ENCODE results near the gene IGFBP5. TPM values are rescaled to one million over a fixed set of nuclear protein-coding genes. Genes with fewer than 3 reads are reported as not detected.

IGFBP5 gene
- total and polyA plus RNA-seq, 2 experiments from 2014 or later = 113 to 232 TPM

- no peaks in the 10 kb centered on the region for H4K20me1 ChIP-seq (ENCODE audit: insufficient read depth, poor library complexity, severe bottlenecking)
- H3K4me3 ChIP-seq = peak overlapping the region; percentile 78
- peak overlapping the region; percentile 93 for H3K4me2 ChIP-seq
- no peaks in the 10 kb centered on the region for H3K36me3 ChIP-seq (replicated peaks; ENCODE audit: insufficient read depth, low read depth)
- H3K9me3 ChIP-seq (ENCODE audit: low read depth) = no peaks in the 10 kb centered on the region
- peaks cover 31% of the 10 kb centered on the region for H3K4me1 ChIP-seq (ENCODE audit: insufficient read depth)
- no peaks in the 10 kb centered on the region for H3K9me2 ChIP-seq (replicated peaks; ENCODE audit: insufficient read depth)
- H3K27me3 ChIP-seq = peaks cover 20% of the 10 kb centered on the region
- 1% methylated on average over 55 of the region's 71 CpGs for WGBS (ENCODE audit: low lambda C conversion rate, missing lambda C conversion rate)
- TF ChIP-seq EZH2 (IDR thresholded peaks at IDR 0.05; ENCODE audit: borderline replicate concordance) (no peak), EZH2phosphoT487 (IDR thresholded peaks at IDR 0.05; ENCODE audit: low read depth, severe bottlenecking, unreplicated experiment) (no peak), CTCF (IDR thresholded peaks at IDR 0.05; ENCODE audit: poor library complexity) (no peak)
- DNase-seq (ENCODE audit: low spot score) = no peak
- peaks cover 35% of the 10 kb centered on the region for H3K79me2 ChIP-seq
- peak overlapping the region; percentile 75 for H2AFZ ChIP-seq
- H3K27ac ChIP-seq = peak overlapping the region; percentile 89
Observed at GRCh38 chr2:216633616-216634369, 61.6 kb downstream of the IGFBP5 start.

DNA sequence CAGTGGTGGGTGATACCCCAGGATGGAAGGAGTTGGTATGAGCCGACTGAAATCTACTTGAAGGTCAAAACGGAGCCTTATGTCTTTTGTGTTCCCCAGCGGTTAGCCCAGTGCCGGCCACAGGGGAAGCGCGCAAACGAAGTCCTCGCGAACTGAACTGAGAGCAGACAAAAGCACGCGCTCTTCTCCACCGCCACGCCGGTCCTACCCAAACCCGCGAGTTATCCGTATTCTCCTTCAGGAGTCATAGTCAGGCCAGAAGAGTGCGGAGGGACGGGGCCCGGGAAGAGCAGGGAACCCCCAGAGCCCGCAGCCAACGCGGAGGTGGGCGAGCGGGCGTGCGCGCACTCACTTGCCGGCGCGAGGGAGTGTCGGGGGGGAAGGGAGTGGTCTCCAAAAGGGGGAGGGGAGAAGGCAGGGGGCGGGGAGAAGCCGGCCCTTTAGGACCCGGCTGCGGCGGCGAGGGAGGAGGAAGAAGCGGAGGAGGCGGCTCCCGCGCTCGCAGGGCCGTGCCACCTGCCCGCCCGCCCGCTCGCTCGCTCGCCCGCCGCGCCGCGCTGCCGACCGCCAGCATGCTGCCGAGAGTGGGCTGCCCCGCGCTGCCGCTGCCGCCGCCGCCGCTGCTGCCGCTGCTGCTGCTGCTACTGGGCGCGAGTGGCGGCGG lies 62.3 kb downstream of the IGFBP5 start, which contains the start of gene IGFBP2:
Gene IGFBP2, plus strand, starts transcription at position 469 of the 664 bp plus-strand sequence. Its CDS starts 104 bp downstream, at position 573.
- H3K9me3 ChIP-seq (ENCODE audit: low read depth) = no peaks in the 10 kb centered on the region
- H4K20me1 ChIP-seq (ENCODE audit: insufficient read depth, poor library complexity, severe bottlenecking) = no peaks in the 10 kb centered on the region
- H3K27me3 ChIP-seq = peaks cover 20% of the 10 kb centered on the region
- H3K9me2 ChIP-seq (replicated peaks; ENCODE audit: insufficient read depth) = no peaks in the 10 kb centered on the region
- peak within 1 kb of the TSS; percentile 78 for H3K4me3 ChIP-seq
- H3K36me3 ChIP-seq (replicated peaks; ENCODE audit: insufficient read depth, low read depth) = no peaks in the 10 kb centered on the region
- DNase-seq (ENCODE audit: low spot score) = peak; percentile 79
- H3K79me2 ChIP-seq = peaks cover 29% of the 10 kb centered on the region
- TF ChIP-seq EZH2phosphoT487 (IDR thresholded peaks at IDR 0.05; ENCODE audit: low read depth, severe bottlenecking, unreplicated experiment) = no peak
- no peak for TF ChIP-seq EZH2 (IDR thresholded peaks at IDR 0.05; ENCODE audit: borderline replicate concordance)
- no peak for TF ChIP-seq CTCF (IDR thresholded peaks at IDR 0.05; ENCODE audit: poor library complexity)
- H3K4me1 ChIP-seq (ENCODE audit: insufficient read depth) = peaks cover 31% of the 10 kb centered on the region
- peak within 1 kb of the TSS; percentile 89 for H3K27ac ChIP-seq
- H2AFZ ChIP-seq = peak within 1 kb of the TSS; percentile 75
- WGBS (ENCODE audit: low lambda C conversion rate, missing lambda C conversion rate) = 2% methylated on average over 28 of the region's 70 CpGs
- H3K4me2 ChIP-seq = peak within 1 kb of the TSS; percentile 93

- Histone ChIP-seq H3K4me3 (no peak overlapping the region), H3K27ac (no peak overlapping the region)
Observed at GRCh38 chr2:216632346-216632951, 62.9 kb downstream of the IGFBP5 start.

More at GRCh38 chr2:216632346-216632951, 62.9 kb downstream of the IGFBP5 start:
- H3K4me2 ChIP-seq = peak overlapping the region; percentile 91
- H3K36me3 ChIP-seq (replicated peaks; ENCODE audit: insufficient read depth, low read depth) = no peaks in the 10 kb centered on the region
- no peak for DNase-seq (ENCODE audit: low spot score)
- no peaks in the 10 kb centered on the region for H4K20me1 ChIP-seq (ENCODE audit: insufficient read depth, poor library complexity, severe bottlenecking)
- WGBS (ENCODE audit: low lambda C conversion rate, missing lambda C conversion rate) = 25% methylated on average over 13 of the region's 13 CpGs
- peaks cover 20% of the 10 kb centered on the region for H3K27me3 ChIP-seq
- H3K79me2 ChIP-seq = peaks cover 24% of the 10 kb centered on the region
- TF ChIP-seq EZH2phosphoT487 (IDR thresholded peaks at IDR 0.05; ENCODE audit: low read depth, severe bottlenecking, unreplicated experiment) (no peak), CTCF (IDR thresholded peaks at IDR 0.05; ENCODE audit: poor library complexity) (no peak)
- H3K9me3 ChIP-seq (ENCODE audit: low read depth) = no peaks in the 10 kb centered on the region
- H3K9me2 ChIP-seq (replicated peaks; ENCODE audit: insufficient read depth) = no peaks in the 10 kb centered on the region
- peaks cover 27% of the 10 kb centered on the region for H3K4me1 ChIP-seq (ENCODE audit: insufficient read depth)
- no peak overlapping the region for H2AFZ ChIP-seq
